GM12878 (cell line): ENCODE data around the gene S100A6. TPM values are rescaled to one million over a fixed set of nuclear protein-coding genes. Genes with fewer than 3 reads are reported as not detected.

Source experiments
- ATAC-seq: fragments of 200-7000 bp; cut with Tn5 transposase; 3 replicates; pipeline ENCODE4 v1.9.1; 2020; ENCODE audit warnings: mild to moderate bottlenecking, moderate library complexity
- BruUV-seq: library from RNA; stranded (reverse); fragments of 400-500 nt; replicated peaks from 2 replicates; lab custom pipeline; 2021; lab: Mats Ljungman, UMichigan
- CTCF ChIA-PET: fragments of 300-600 bp; sonication (Branson Sonifier 250); formaldehyde crosslinking; extraction: SDS; loops from one replicate; lab custom pipeline; 2021; ENCODE audit warnings: inconsistent platforms; lab: Yijun Ruan, JAX
- POLR2A ChIA-PET: fragments of 350-600 bp; formaldehyde crosslinking; extraction: SDS; loops from one replicate; lab custom pipeline; 2021; ENCODE audit warnings: inconsistent platforms; lab: Charles Lee
- RAD21 ChIA-PET: fragments of 300-600 bp; sonication (Branson Sonifier 250); formaldehyde crosslinking; loops from one replicate; lab custom pipeline; 2023; ENCODE audit warnings: antibody characterized with exemption; ENCODE audit not compliant: unreplicated experiment; lab: Charles Lee
- SMC1A ChIA-PET: fragments of 300-600 bp; sonication (Branson Sonifier 250); formaldehyde crosslinking; loops from one replicate; lab custom pipeline; 2023; ENCODE audit not compliant: unreplicated experiment, uncharacterized antibody; lab: Charles Lee
- DNase-seq: peaks from one replicate; pipeline ENCODE4 v3.0.0-alpha.2; 2011; ENCODE audit warnings: low read depth, low spot score
- FAIRE-seq: peaks from 3 replicates; lab custom pipeline; 2011; peaks lifted over from hg19 to GRCh38; lab: Jason Lieb, UNC
- H2AFZ ChIP-seq: 2 replicates; pipeline ENCODE4 v1.6.0; 2011; ENCODE audit warnings: low read depth, low read length, control low read depth; ENCODE audit not compliant: control insufficient read depth
- H3K27ac ChIP-seq: 2 replicates; pipeline ENCODE4 v1.5.1; 2011; ENCODE audit warnings: control low read depth; ENCODE audit not compliant: control insufficient read depth, insufficient read depth
- H3K27me3 ChIP-seq, 2 experiments: replicated peaks in 1 of 2; 2 replicates each; pipeline versions ENCODE4 v1.6.0 to v1.6.1; 2011; ENCODE audit warnings: low read length in 1 of 2; ENCODE audit not compliant: control insufficient read depth in 2 of 2, insufficient read depth in 2 of 2
- H3K36me3 ChIP-seq, 2 experiments: 2 replicates each; pipeline ENCODE4 v1.5.1; 2011; ENCODE audit warnings: low read length in 1 of 2; ENCODE audit not compliant: control insufficient read depth in 2 of 2, insufficient read depth in 2 of 2
- H3K4me1 ChIP-seq: 2 replicates; pipeline ENCODE4 v1.6.1; 2011; ENCODE audit warnings: mild to moderate bottlenecking, low read length, moderate library complexity, mixed read lengths; ENCODE audit not compliant: control insufficient read depth, insufficient read depth
- H3K4me2 ChIP-seq: 2 replicates; pipeline ENCODE4 v1.6.0; 2011; ENCODE audit warnings: control low read depth; ENCODE audit not compliant: control insufficient read depth, insufficient read depth
- H3K4me3 ChIP-seq: fragments of 200-600 bp; sonication (generic); 2 replicates; pipeline ENCODE4 v1.5.1; 2016
- H3K79me2 ChIP-seq: 2 replicates; pipeline ENCODE4 v1.6.0; 2011; ENCODE audit warnings: low read length; ENCODE audit not compliant: control insufficient read depth, insufficient read depth
- H3K9ac ChIP-seq: 2 replicates; pipeline ENCODE4 v1.8.0; 2011; ENCODE audit warnings: low read length, control low read depth, mixed read lengths; ENCODE audit not compliant: control insufficient read depth, insufficient read depth
- H3K9me3 ChIP-seq: replicated peaks from 3 replicates; pipeline ENCODE4 v1.5.1; 2011; ENCODE audit warnings: mild to moderate bottlenecking, low read length; ENCODE audit not compliant: control insufficient read depth, insufficient read depth
- H4K20me1 ChIP-seq: 2 replicates; pipeline ENCODE4 v1.6.0; 2011; ENCODE audit not compliant: control insufficient read depth, insufficient read depth
- HDAC6 ChIP-seq: fragments of 200-600 bp; sonication (generic); IDR thresholded peaks from one replicate; pipeline ENCODE4 v1.8.0; 2017; ENCODE audit warnings: antibody characterized with exemption; ENCODE audit not compliant: unreplicated experiment
- MEF2A ChIP-seq: IDR thresholded peaks from 2 replicates; pipeline ENCODE4 v1.6.1; 2011; ENCODE audit warnings: low read depth, mild to moderate bottlenecking, low read length, moderate library complexity; ENCODE audit not compliant: insufficient read depth
- MEF2B ChIP-seq: fragments of 450-650 bp; IDR thresholded peaks from 2 replicates; pipeline ENCODE4 v1.6.1; 2018; ENCODE audit warnings: mild to moderate bottlenecking, moderate library complexity; ENCODE audit not compliant: partially characterized antibody, poor library complexity, severe bottlenecking
- MTA2 ChIP-seq: fragments of 450-650 bp; IDR thresholded peaks from 2 replicates; pipeline ENCODE4 v1.6.1; 2016; ENCODE audit warnings: low read depth, mild to moderate bottlenecking, moderate library complexity
- RUNX3 ChIP-seq: IDR thresholded peaks from 2 replicates; pipeline ENCODE4 v1.6.1; 2012; ENCODE audit warnings: low read length, inconsistent platforms
- SMARCA5 ChIP-seq: fragments of 450-650 bp; IDR thresholded peaks from 2 replicates; pipeline ENCODE4 v1.6.1; 2017; ENCODE audit warnings: mild to moderate bottlenecking
- TAF1 ChIP-seq: IDR thresholded peaks from 2 replicates; pipeline ENCODE4 v1.6.1; 2011; ENCODE audit warnings: mild to moderate bottlenecking, low read depth, low read length, borderline replicate concordance
- WGBS: methylation state at CpG from one replicate; pipeline ENCODE4 v1.1.6; 2016; ENCODE audit warnings: low lambda C conversion rate; ENCODE audit not compliant: insufficient replicate concordance, insufficient coverage; ENCODE audit errors: missing lambda C conversion rate; 5-methylcytosine and 5-hydroxymethylcytosine counted together
- in situ Hi-C: fragments of 300-500 bp; cut with MboI; formaldehyde crosslinking; loops from 9 replicates; pipeline ENCODE4 v1.14.3; 2018; ENCODE audit warnings: mixed read lengths
- intact Hi-C: fragments of 100-400 bp; cut with micrococcal nuclease; formaldehyde crosslinking; loops from one replicate; pipeline ENCODE4 v1.14.2; 2022; ENCODE audit not compliant: unreplicated experiment
- polyA plus RNA-seq, 11 experiments: library from polyadenylated mRNA; depleted of rRNA in 4 of 11; unstranded in 6 of 11; stranded (reverse) in 5 of 11; fragments of >200 nt; fragmentation: Nextera tagmentation in 4 of 11; fragmentation: Illumina TruSeq in 1 of 11; extraction: Ambion mirVana in 4 of 11; extraction: Trizol in 1 of 11; gene quantifications; 1 replicate in 1 of 11; 2 replicates in 10 of 11; pipeline versions ENCODE4 v1.2.1 to v1.2.3, GENCODE V29; 2011 to 2016; ENCODE audit warnings: inconsistent platforms in 2 of 11, missing spikeins in 2 of 11, low read depth in 1 of 11
- total RNA-seq, 4 experiments: library from RNA; depleted of rRNA in 3 of 4; stranded (reverse); fragments of >200 nt in 3 of 4; fragmentation: Illumina TruSeq in 1 of 4; extraction: Trizol in 1 of 4; gene quantifications; 2 replicates each; pipeline versions ENCODE4 v1.2.1 to v1.2.3, GENCODE V29; 2013 to 2021
- TF ChIP-seq, protein P1 (sequence below): IDR thresholded peaks from 2 replicates; pipeline ENCODE4 v1.6.1; 2011; ENCODE audit warnings: borderline replicate concordance, low read depth, mild to moderate bottlenecking, moderate library complexity, low read length; ENCODE audit not compliant: insufficient read depth, poor library complexity, severe bottlenecking
- TF ChIP-seq, protein P2 (sequence below): fragments of 450-650 bp; conservative IDR thresholded peaks from 2 replicates; pipeline ENCODE4 v1.6.1; 2017; ENCODE audit warnings: mild to moderate bottlenecking, moderate library complexity

Gene S100A6
- total and polyA plus RNA-seq, 10 of the 15 experiments (the other 5 are each of a cell fraction or from before 2014, with no cell fraction given) = 7.2 to 121 (median 45.7) TPM

DNA sequence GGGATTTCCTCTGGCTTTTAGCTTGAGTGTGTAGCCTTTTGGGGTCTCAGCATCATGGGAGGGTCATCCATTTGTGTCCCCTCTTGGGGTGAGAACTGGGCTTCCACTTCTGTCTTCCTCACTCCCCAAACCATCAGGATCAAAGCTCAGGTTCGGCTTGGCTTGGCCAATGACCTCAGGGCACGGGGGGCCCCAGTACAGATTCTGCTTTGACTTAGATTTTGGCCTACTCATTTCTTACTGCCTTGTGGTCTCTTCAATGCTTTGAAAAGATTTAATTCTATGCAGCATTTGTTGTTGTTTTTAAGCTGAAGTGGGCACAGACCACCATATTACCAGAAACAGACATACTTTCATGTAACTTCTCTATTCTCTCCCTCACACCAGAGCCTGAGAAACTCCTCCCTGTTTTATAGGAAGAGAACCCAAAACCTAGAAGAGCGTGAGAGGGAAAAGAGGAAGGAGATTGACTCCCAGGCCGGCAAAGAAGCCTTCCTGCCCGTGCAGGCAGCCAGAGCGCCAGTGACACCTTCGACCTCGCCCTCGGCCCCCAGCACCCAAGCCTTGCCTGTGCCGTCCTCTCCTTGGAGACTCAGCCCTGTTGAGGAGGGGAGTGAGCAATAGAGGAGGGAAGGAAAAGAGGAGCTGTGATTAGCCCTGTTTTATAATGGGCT, 15.2 kb upstream of the S100A6 start:
- in situ Hi-C loops = no loop called here
- CTCF ChIA-PET = interaction anchor here (0.8 to 3.4 kb wide), 7 partner anchors 10 to 199 kb away, joined by 3 to 27 read pairs (median 5); no protein-coding TSS in a partner anchor
- ATAC-seq (peak; percentile 21; the same call in 1 of the 3 replicates), FAIRE-seq (no peak), DNase-seq (no peak)
- Histone ChIP-seq H3K4me2 (no peak overlapping the region), H3K27ac (no peak overlapping the region), H3K9ac (no peak overlapping the region), H3K4me1 (no peaks in the 10 kb centered on the region; the same call in 1 of the 2 replicates), H3K36me3 (no peaks in the 10 kb centered on the region), H3K79me2 (no peaks in the 10 kb centered on the region), H3K4me3 (no peak overlapping the region), H2AFZ (no peak overlapping the region), H3K27me3 (no peaks in the 10 kb centered on the region), H3K9me3 (no peaks in the 10 kb centered on the region), H4K20me1 (no peaks in the 10 kb centered on the region)
- RAD21 ChIA-PET = interaction anchor here (1.1 to 1.4 kb wide), 3 partner anchors 11 to 16 kb away, joined by 3 to 6 read pairs (median 5); partner anchors contain the start of genes S100A2 and S100A6
- POLR2A ChIA-PET = interaction anchor here (2.2 kb wide), 1 partner anchor 15 kb away, joined by 6 read pairs; the partner anchor contains the start of gene S100A2
- 24% methylated on average over 10 of the region's 10 CpGs for WGBS
- SMC1A ChIA-PET = interaction anchor here (1.0 to 2.5 kb wide), 2 partner anchors 16 to 17 kb away, joined by 3 to 15 read pairs; partner anchors contain the start of gene S100A6
- TF ChIP-seq RUNX3 (peak; percentile 50), MEF2A (no peak)
- BruUV-seq = no TSS peak
- intact Hi-C loops = no loop called here

DNA sequence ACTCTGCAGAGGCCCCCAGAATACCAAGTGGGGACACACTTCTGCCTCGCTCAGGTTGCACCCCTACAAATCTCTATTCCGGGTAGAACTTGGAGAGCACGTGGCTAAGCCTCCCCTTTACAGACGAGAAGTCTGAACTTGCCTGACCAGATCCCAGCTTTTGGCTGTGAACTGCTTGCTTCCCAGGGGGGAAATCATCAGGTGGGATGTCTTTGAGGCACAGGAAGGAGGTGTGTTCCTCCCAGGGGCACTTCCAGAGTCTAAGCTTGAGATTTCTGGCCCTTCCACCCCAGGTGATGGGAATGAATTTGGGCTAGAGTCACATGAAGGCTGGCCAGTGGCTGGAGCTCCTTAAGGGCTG, 14.6 kb upstream of the S100A6 start:
- in situ Hi-C loops = no loop called here
- no peaks in the 10 kb centered on the region for H3K27me3 ChIP-seq
- H3K79me2 ChIP-seq = no peaks in the 10 kb centered on the region
- TF ChIP-seq HDAC6 = no peak
- TF ChIP-seq MTA2 = no peak
- TF ChIP-seq MEF2B = no peak
- no peak for TF ChIP-seq TAF1
- no peak for TF ChIP-seq SMARCA5
- TF ChIP-seq, protein P1, sequence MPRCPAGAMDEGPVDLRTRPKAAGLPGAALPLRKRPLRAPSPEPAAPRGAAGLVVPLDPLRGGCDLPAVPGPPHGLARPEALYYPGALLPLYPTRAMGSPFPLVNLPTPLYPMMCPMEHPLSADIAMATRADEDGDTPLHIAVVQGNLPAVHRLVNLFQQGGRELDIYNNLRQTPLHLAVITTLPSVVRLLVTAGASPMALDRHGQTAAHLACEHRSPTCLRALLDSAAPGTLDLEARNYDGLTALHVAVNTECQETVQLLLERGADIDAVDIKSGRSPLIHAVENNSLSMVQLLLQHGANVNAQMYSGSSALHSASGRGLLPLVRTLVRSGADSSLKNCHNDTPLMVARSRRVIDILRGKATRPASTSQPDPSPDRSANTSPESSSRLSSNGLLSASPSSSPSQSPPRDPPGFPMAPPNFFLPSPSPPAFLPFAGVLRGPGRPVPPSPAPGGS = no peak
- TF ChIP-seq, protein P2, sequence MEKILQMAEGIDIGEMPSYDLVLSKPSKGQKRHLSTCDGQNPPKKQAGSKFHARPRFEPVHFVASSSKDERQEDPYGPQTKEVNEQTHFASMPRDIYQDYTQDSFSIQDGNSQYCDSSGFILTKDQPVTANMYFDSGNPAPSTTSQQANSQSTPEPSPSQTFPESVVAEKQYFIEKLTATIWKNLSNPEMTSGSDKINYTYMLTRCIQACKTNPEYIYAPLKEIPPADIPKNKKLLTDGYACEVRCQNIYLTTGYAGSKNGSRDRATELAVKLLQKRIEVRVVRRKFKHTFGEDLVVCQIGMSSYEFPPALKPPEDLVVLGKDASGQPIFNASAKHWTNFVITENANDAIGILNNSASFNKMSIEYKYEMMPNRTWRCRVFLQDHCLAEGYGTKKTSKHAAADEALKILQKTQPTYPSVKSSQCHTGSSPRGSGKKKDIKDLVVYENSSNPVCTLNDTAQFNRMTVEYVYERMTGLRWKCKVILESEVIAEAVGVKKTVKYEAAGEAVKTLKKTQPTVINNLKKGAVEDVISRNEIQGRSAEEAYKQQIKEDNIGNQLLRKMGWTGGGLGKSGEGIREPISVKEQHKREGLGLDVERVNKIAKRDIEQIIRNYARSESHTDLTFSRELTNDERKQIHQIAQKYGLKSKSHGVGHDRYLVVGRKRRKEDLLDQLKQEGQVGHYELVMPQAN = no peak
- no TSS peak for BruUV-seq
- no peaks in the 10 kb centered on the region for H4K20me1 ChIP-seq
- no peak overlapping the region for H3K27ac ChIP-seq
- no peak overlapping the region for H3K9ac ChIP-seq
- no peak for ATAC-seq
- ChIA-PET CTCF (interaction anchor here (0.8 to 3.4 kb wide), 6 partner anchors 11 to 39 kb away, joined by 3 to 27 read pairs (median 4); no protein-coding TSS in a partner anchor), SMC1A (interaction anchor here (0.8 to 2.5 kb wide), 3 partner anchors 15 to 40 kb away, joined by 3 to 15 read pairs (median 3); partner anchors contain the start of gene S100A6), POLR2A (interaction anchor here (2.2 kb wide), 1 partner anchor 15 kb away, joined by 6 read pairs; the partner anchor contains the start of gene S100A2), RAD21 (interaction anchor here (1.4 kb wide), 2 partner anchors 15 to 16 kb away, joined by 5 to 6 read pairs; partner anchors contain the start of genes S100A2 and S100A6)
- H3K4me3 ChIP-seq = no peak overlapping the region
- H3K36me3 ChIP-seq = no peaks in the 10 kb centered on the region
- DNase-seq = no peak
- no peak overlapping the region for H2AFZ ChIP-seq
- 37% methylated on average over 4 of the region's 4 CpGs for WGBS
- intact Hi-C loops = no loop called here
- no peak for FAIRE-seq
- H3K9me3 ChIP-seq = no peaks in the 10 kb centered on the region
- H3K4me2 ChIP-seq = no peak overlapping the region
- H3K4me1 ChIP-seq = peaks cover 5% of the 10 kb centered on the region
